H9 (cell line): ENCODE measurements around the gene RPS27L. TPM values are rescaled to one million over a fixed set of nuclear protein-coding genes. Genes with fewer than 3 reads are reported as not detected.
A peak's percentile ranks its signal among the peaks of the same experiment; 100 is the strongest.

ENCODE experiments used
- DNase-seq: peaks from one replicate; pipeline ENCODE4 v3.0.0-alpha.2; 2017
- H2AFZ ChIP-seq: one replicate; pipeline ENCODE4 v1.6.1; 2013; ENCODE audit warnings: mild to moderate bottlenecking, low read length, control low read depth, moderate library complexity
- H2AK5ac ChIP-seq: 2 replicates; pipeline ENCODE4 v1.6.1; 2013; ENCODE audit warnings: low read length, control low read depth, mixed read lengths; ENCODE audit not compliant: insufficient read length
- H2BK120ac ChIP-seq: one replicate; pipeline ENCODE4 v1.6.1; 2013; ENCODE audit warnings: low read depth, mild to moderate bottlenecking, low read length, control low read depth, inconsistent platforms; ENCODE audit not compliant: poor library complexity, severe bottlenecking
- H2BK12ac ChIP-seq: 2 replicates; pipeline ENCODE4 v1.6.1; 2013; ENCODE audit warnings: low read length, control low read depth, mixed read lengths, low read depth; ENCODE audit not compliant: insufficient read length
- H2BK15ac ChIP-seq: 2 replicates; pipeline ENCODE4 v1.6.1; 2013; ENCODE audit warnings: low read depth, low read length, control low read depth
- H2BK20ac ChIP-seq: one replicate; pipeline ENCODE4 v1.6.1; 2013; ENCODE audit warnings: low read depth, mild to moderate bottlenecking, low read length, control low read depth, inconsistent platforms; ENCODE audit not compliant: poor library complexity, severe bottlenecking
- H2BK5ac ChIP-seq: 2 replicates; pipeline ENCODE4 v1.6.1; 2013; ENCODE audit warnings: low read length, control low read depth, mixed read lengths; ENCODE audit not compliant: insufficient read length
- H3K14ac ChIP-seq: 2 replicates; pipeline ENCODE4 v1.6.1; 2013; ENCODE audit warnings: low read length, control low read depth; ENCODE audit not compliant: insufficient read depth
- H3K18ac ChIP-seq: 2 replicates; pipeline ENCODE4 v1.6.1; 2013; ENCODE audit warnings: low read depth, mild to moderate bottlenecking, mixed read lengths, low read length, control low read depth; ENCODE audit not compliant: insufficient read length
- H3K23ac ChIP-seq: 2 replicates; pipeline ENCODE4 v1.6.1; 2013; ENCODE audit warnings: low read length, control low read depth, mixed read lengths, low read depth; ENCODE audit not compliant: insufficient read length
- H3K23me2 ChIP-seq: 2 replicates; pipeline ENCODE4 v1.6.1; 2013; ENCODE audit warnings: low read depth, mild to moderate bottlenecking, mixed read lengths, low read length, control low read depth; ENCODE audit not compliant: insufficient read length, poor library complexity, severe bottlenecking
- H3K27ac ChIP-seq: 2 replicates; pipeline ENCODE4 v1.5.1; 2013; ENCODE audit warnings: low read length, control low read depth, mixed read lengths, low read depth; ENCODE audit not compliant: insufficient read length
- H3K27me3 ChIP-seq: 2 replicates; pipeline ENCODE4 v1.6.1; 2013; ENCODE audit warnings: low read length, control low read depth, inconsistent platforms; ENCODE audit not compliant: insufficient read depth
- H3K4ac ChIP-seq: 2 replicates; pipeline ENCODE4 v1.6.1; 2013; ENCODE audit warnings: low read depth, mild to moderate bottlenecking, control low read depth, inconsistent platforms, low read length, moderate library complexity
- H3K4me1 ChIP-seq: 2 replicates; pipeline ENCODE4 v1.6.1; 2013; ENCODE audit warnings: low read length, control low read depth, inconsistent platforms; ENCODE audit not compliant: insufficient read depth
- H3K4me2 ChIP-seq: 2 replicates; pipeline ENCODE4 v1.6.1; 2013; ENCODE audit warnings: low read length, control low read depth, mixed read lengths; ENCODE audit not compliant: insufficient read length, insufficient read depth
- H3K56ac ChIP-seq: 2 replicates; pipeline ENCODE4 v1.6.1; 2013; ENCODE audit warnings: low read depth, mild to moderate bottlenecking, mixed read lengths, low read length, control low read depth; ENCODE audit not compliant: insufficient read length
- H3K79me1 ChIP-seq: 2 replicates; pipeline ENCODE4 v1.6.1; 2013; ENCODE audit warnings: low read depth, mild to moderate bottlenecking, moderate library complexity, low read length, control low read depth, inconsistent platforms; ENCODE audit not compliant: insufficient read depth, poor library complexity, severe bottlenecking
- H3K79me2 ChIP-seq: 2 replicates; pipeline ENCODE4 v1.6.1; 2013; ENCODE audit warnings: low read length, control low read depth, inconsistent platforms; ENCODE audit not compliant: insufficient read depth
- H3K9ac ChIP-seq: 2 replicates; pipeline ENCODE4 v1.6.1; 2013; ENCODE audit warnings: low read length, control low read depth, mixed read lengths; ENCODE audit not compliant: insufficient read length; ENCODE audit errors: extremely low read depth
- H3K9me3 ChIP-seq: one replicate; pipeline ENCODE4 v1.6.1; 2013; ENCODE audit warnings: low read depth, low read length, inconsistent platforms; ENCODE audit not compliant: control insufficient read depth
- H3T11ph ChIP-seq: one replicate; pipeline ENCODE4 v1.6.1; 2013; ENCODE audit warnings: mild to moderate bottlenecking, low read length, control low read depth, inconsistent platforms
- H4K20me1 ChIP-seq: one replicate; pipeline ENCODE4 v1.6.1; 2013; ENCODE audit not compliant: control insufficient read depth, insufficient read length, insufficient read depth
- H4K5ac ChIP-seq: 2 replicates; pipeline ENCODE4 v1.6.1; 2013; ENCODE audit warnings: low read depth, mild to moderate bottlenecking, mixed read lengths, low read length, control low read depth; ENCODE audit not compliant: insufficient read length
- H4K8ac ChIP-seq: replicated peaks from 2 replicates; pipeline ENCODE4 v1.6.1; 2013; ENCODE audit warnings: low read length, control low read depth, mixed read lengths, low read depth; ENCODE audit not compliant: insufficient read length
- H4K91ac ChIP-seq: 2 replicates; pipeline ENCODE4 v1.6.1; 2013; ENCODE audit warnings: low read depth, mild to moderate bottlenecking, moderate library complexity, mixed read lengths, low read length, control low read depth; ENCODE audit not compliant: insufficient read length
- H3K27ac Mint-ChIP-seq, 3 experiments: 2 replicates in 2 of 3; 3 replicates in 1 of 3; pipeline ENCODE4 v1.8.0; 2020 to 2021; ENCODE audit warnings: mixed read lengths in 3 of 3, mild to moderate bottlenecking in 1 of 3, moderate library complexity in 1 of 3
- H3K27me3 Mint-ChIP-seq: 2 replicates; pipeline ENCODE4 v1.8.0; 2021; ENCODE audit warnings: low read depth, mild to moderate bottlenecking, moderate library complexity, mixed read lengths
- H3K36me3 Mint-ChIP-seq, 3 experiments: 2 replicates in 2 of 3; 3 replicates in 1 of 3; pipeline ENCODE4 v1.8.0; 2020 to 2021; ENCODE audit warnings: low read depth in 3 of 3, mixed read lengths in 3 of 3; ENCODE audit not compliant: insufficient read depth in 1 of 3
- H3K4me1 Mint-ChIP-seq, 2 experiments: 2 replicates each; pipeline ENCODE4 v1.8.0; 2020; ENCODE audit warnings: mixed read lengths in 2 of 2
- H3K4me3 Mint-ChIP-seq, 2 experiments: 2 replicates in 1 of 2; 3 replicates in 1 of 2; pipeline ENCODE4 v1.8.0; 2020 to 2021; ENCODE audit warnings: mild to moderate bottlenecking in 2 of 2, mixed read lengths in 2 of 2, moderate library complexity in 1 of 2
- H3K9me3 Mint-ChIP-seq, 2 experiments: 2 replicates in 1 of 2; 3 replicates in 1 of 2; pipeline ENCODE4 v1.8.0; 2020; ENCODE audit warnings: mild to moderate bottlenecking in 2 of 2, mixed read lengths in 2 of 2, moderate library complexity in 1 of 2
- WGBS: extraction: QIAGEN DNeasy Blood & Tissue Kit; methylation state at CpG from one replicate; pipeline ENCODE4 v1.1.7; 2013; ENCODE audit warnings: missing lambda C conversion rate, low lambda C conversion rate, mixed read lengths; ENCODE audit not compliant: insufficient read length; ENCODE audit errors: extremely low coverage; 5-methylcytosine and 5-hydroxymethylcytosine counted together
- total RNA-seq: library from RNA; stranded (reverse); gene quantifications from 2 replicates; pipeline ENCODE4 v1.2.1, GENCODE V29; 2021
- TF ChIP-seq, protein P1 (sequence below): fragments of 200-600 bp; sonication (generic); conservative IDR thresholded peaks from 3 replicates; pipeline ENCODE4 v1.8.0; 2021; ENCODE audit warnings: antibody characterized with exemption, mild to moderate bottlenecking

The RPS27L gene
- total RNA-seq, 1 experiment from 2014 or later = 180 TPM

DNA sequence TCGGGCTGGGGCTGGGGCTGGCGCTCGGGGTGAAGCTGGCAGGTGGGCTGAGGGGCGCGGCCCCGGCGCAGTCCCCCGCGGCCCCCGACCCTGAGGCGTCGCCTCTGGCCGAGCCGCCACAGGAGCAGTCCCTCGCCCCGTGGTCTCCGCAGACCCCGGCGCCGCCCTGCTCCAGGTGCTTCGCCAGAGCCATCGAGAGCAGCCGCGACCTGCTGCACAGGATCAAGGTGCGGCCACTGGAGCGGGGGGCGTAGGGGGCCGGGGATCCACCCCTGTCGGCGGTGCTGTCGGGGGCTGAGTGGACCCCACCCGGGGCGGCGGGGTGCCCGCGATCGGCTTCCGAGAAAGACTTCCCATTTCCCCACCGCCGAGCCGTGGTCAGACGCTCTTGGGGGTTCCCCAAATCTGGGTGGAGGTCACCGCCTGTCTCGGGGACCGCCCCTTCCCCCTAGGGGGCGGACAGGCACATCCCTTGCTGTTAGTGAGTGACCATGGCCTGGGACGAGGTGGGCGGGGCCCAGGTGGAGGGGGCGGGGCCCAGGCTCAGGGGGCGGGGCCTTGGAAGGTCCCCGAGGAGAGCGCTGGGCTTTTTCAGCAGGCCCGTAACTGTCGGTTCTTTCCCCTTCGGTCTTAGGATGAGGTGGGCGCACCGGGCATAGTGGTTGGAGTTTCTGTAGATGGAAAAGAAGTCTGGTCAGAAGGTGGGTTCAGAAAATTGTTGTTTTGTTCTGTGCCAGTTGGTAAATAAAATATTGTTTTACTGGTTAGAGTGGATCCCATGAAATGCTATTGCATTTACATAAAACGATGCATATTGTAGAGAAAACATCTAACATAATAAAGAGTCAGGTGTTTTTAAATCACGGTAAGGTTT is 35.0 kb downstream of the RPS27L start:
- Histone ChIP-seq H2BK15ac (no peak overlapping the region), H3K23ac (no peak overlapping the region), H2AK5ac (no peak overlapping the region), H4K20me1 (no peaks in the 10 kb centered on the region), H3K79me2 (no peaks in the 10 kb centered on the region), H2BK5ac (no peak overlapping the region), H3K56ac (no peak overlapping the region), H3K4me1 (no peaks in the 10 kb centered on the region), H3K79me1 (no peaks in the 10 kb centered on the region), H2BK20ac (no peak overlapping the region), H3K9me3 (no peaks in the 10 kb centered on the region), H3K18ac (no peak overlapping the region), H3K9ac (no peak overlapping the region), H2AFZ (no peak overlapping the region), H3K27ac (no peak overlapping the region), H2BK12ac (no peak overlapping the region), H3K27me3 (no peaks in the 10 kb centered on the region), H4K8ac (no peak overlapping the region), H3K23me2 (peaks cover 2% of the 10 kb centered on the region), H4K91ac (no peak overlapping the region), H3T11ph (no peak overlapping the region), H3K14ac (no peak overlapping the region; the same call in 1 of the 2 replicates), H3K4ac (no peak overlapping the region), H2BK120ac (no peak overlapping the region), H3K4me2 (peak overlapping the region; percentile 88), H4K5ac (no peak overlapping the region)
- peaks cover 0 to 12% (median 3%) of the 10 kb centered on the region in 3 experiments; a peak in 4 of 7 replicates for H3K36me3 Mint-ChIP-seq
- TF ChIP-seq, protein P1, sequence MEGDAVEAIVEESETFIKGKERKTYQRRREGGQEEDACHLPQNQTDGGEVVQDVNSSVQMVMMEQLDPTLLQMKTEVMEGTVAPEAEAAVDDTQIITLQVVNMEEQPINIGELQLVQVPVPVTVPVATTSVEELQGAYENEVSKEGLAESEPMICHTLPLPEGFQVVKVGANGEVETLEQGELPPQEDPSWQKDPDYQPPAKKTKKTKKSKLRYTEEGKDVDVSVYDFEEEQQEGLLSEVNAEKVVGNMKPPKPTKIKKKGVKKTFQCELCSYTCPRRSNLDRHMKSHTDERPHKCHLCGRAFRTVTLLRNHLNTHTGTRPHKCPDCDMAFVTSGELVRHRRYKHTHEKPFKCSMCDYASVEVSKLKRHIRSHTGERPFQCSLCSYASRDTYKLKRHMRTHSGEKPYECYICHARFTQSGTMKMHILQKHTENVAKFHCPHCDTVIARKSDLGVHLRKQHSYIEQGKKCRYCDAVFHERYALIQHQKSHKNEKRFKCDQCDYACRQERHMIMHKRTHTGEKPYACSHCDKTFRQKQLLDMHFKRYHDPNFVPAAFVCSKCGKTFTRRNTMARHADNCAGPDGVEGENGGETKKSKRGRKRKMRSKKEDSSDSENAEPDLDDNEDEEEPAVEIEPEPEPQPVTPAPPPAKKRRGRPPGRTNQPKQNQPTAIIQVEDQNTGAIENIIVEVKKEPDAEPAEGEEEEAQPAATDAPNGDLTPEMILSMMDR = peak; percentile 47; the same call in 1 of the 3 replicates
- peaks cover 10% of the 10 kb centered on the region in 2 experiments for H3K4me1 Mint-ChIP-seq
- peak overlapping the region; percentile 66 to 82 for H3K4me3 Mint-ChIP-seq
- H3K27me3 Mint-ChIP-seq = no peaks in the 10 kb centered on the region
- peak; percentile 96 for DNase-seq
- H3K27ac Mint-ChIP-seq = peak overlapping the region in 1 of 3 experiments; percentile 10; a peak in 1 of 7 replicates
- WGBS = no CpG with 5 or more reads among the region's 59 CpGs
- peaks cover 5 to 10% of the 10 kb centered on the region in 2 experiments for H3K9me3 Mint-ChIP-seq
